ENCODE measurements around the gene KLHL3.

The KLHL3 gene

GRCh38 chr5:137688210-137688840, 47.6 kb downstream of the KLHL3 start:
- no peak for TF ChIP-seq POLR2A (IDR thresholded peaks at IDR 0.05; ENCODE audit: low read depth, low read length)
- DNase-seq (ENCODE audit: insufficient read length, low spot score) (no peak), FAIRE-seq (no peak)

GRCh38 chr5:137684761-137685160, 51.1 kb downstream of the KLHL3 start:
- DNase-seq (ENCODE audit: insufficient read length, low spot score) (no peak), FAIRE-seq (no peak)
- TF ChIP-seq POLR2A (IDR thresholded peaks at IDR 0.05; ENCODE audit: low read depth, low read length): no peak

- DNase-seq (ENCODE audit: insufficient read length, low spot score) (no peak), FAIRE-seq (no peak)
- no peak for TF ChIP-seq POLR2A (IDR thresholded peaks at IDR 0.05; ENCODE audit: low read depth, low read length)
Observed at GRCh38 chr5:137681191-137681590, 54.7 kb downstream of the KLHL3 start.

- no peak for TF ChIP-seq POLR2A (IDR thresholded peaks at IDR 0.05; ENCODE audit: low read depth, low read length)
- no peak for FAIRE-seq
- no peak for DNase-seq (ENCODE audit: insufficient read length, low spot score)
Observed at GRCh38 chr5:137679910-137680309, 56.0 kb downstream of the KLHL3 start.

GRCh38 chr5:137679195-137679594, 56.7 kb downstream of the KLHL3 start:
- DNase-seq (ENCODE audit: insufficient read length, low spot score) (no peak), FAIRE-seq (no peak)
- no peak for TF ChIP-seq POLR2A (IDR thresholded peaks at IDR 0.05; ENCODE audit: low read depth, low read length)

GRCh38 chr5:137672881-137673280, 63.0 kb downstream of the KLHL3 start:
- no peak for FAIRE-seq
- no peak for DNase-seq (ENCODE audit: insufficient read length, low spot score)
- TF ChIP-seq POLR2A (IDR thresholded peaks at IDR 0.05; ENCODE audit: low read depth, low read length): no peak

- TF ChIP-seq POLR2A (IDR thresholded peaks at IDR 0.05; ENCODE audit: low read depth, low read length): no peak
- no peak for FAIRE-seq
- no peak for DNase-seq (ENCODE audit: insufficient read length, low spot score)
Observed at GRCh38 chr5:137672001-137672400, 63.9 kb downstream of the KLHL3 start.

GRCh38 chr5:137669811-137670210, 66.1 kb downstream of the KLHL3 start:
- TF ChIP-seq POLR2A (IDR thresholded peaks at IDR 0.05; ENCODE audit: low read depth, low read length): no peak

GRCh38 chr5:137668637-137669036, 67.3 kb downstream of the KLHL3 start:
- TF ChIP-seq POLR2A (IDR thresholded peaks at IDR 0.05; ENCODE audit: low read depth, low read length): no peak
- FAIRE-seq (no peak), DNase-seq (ENCODE audit: insufficient read length, low spot score) (no peak)

More at GRCh38 chr5:137669811-137670210, 66.1 kb downstream of the KLHL3 start:
- DNase-seq (ENCODE audit: insufficient read length, low spot score): no peak
- no peak for FAIRE-seq

- TF ChIP-seq POLR2A (IDR thresholded peaks at IDR 0.05; ENCODE audit: low read depth, low read length): no peak
- no peak for FAIRE-seq
- DNase-seq (ENCODE audit: insufficient read length, low spot score): no peak
Observed at GRCh38 chr5:137667341-137667740, 68.5 kb downstream of the KLHL3 start.

GRCh38 chr5:137666901-137667300, 69.0 kb downstream of the KLHL3 start:
- FAIRE-seq (no peak), DNase-seq (ENCODE audit: insufficient read length, low spot score) (no peak)
- no peak for TF ChIP-seq POLR2A (IDR thresholded peaks at IDR 0.05; ENCODE audit: low read depth, low read length)

GRCh38 chr5:137666461-137666850, 69.4 kb downstream of the KLHL3 start:
- DNase-seq (ENCODE audit: insufficient read length, low spot score) (no peak), FAIRE-seq (no peak)

GRCh38 chr5:137665678-137666460, 70.0 kb downstream of the KLHL3 start:
- DNase-seq (ENCODE audit: insufficient read length, low spot score) (no peak), FAIRE-seq (no peak)
- TF ChIP-seq POLR2A (IDR thresholded peaks at IDR 0.05; ENCODE audit: low read depth, low read length): no peak

More at GRCh38 chr5:137666461-137666850, 69.4 kb downstream of the KLHL3 start:
- no peak for TF ChIP-seq POLR2A (IDR thresholded peaks at IDR 0.05; ENCODE audit: low read depth, low read length)

GRCh38 chr5:137660349-137660817, 75.5 kb downstream of the KLHL3 start:
- FAIRE-seq: no peak
- TF ChIP-seq POLR2A (IDR thresholded peaks at IDR 0.05; ENCODE audit: low read depth, low read length): no peak
- DNase-seq (ENCODE audit: insufficient read length, low spot score): peak; percentile 54

- FAIRE-seq (no peak), DNase-seq (ENCODE audit: insufficient read length, low spot score) (no peak)
- TF ChIP-seq POLR2A (IDR thresholded peaks at IDR 0.05; ENCODE audit: low read depth, low read length): no peak
Observed at GRCh38 chr5:137659209-137659608, 76.7 kb downstream of the KLHL3 start.
